ENCODE data around the gene NREP. TPM values are rescaled to one million over a fixed set of nuclear protein-coding genes. Genes with fewer than 3 reads are reported as not detected.

Gene NREP
- total and polyA plus RNA-seq, 2 donors (not counting 3 experiments of a cell fraction or from before 2014, with no cell fraction given): 96.7 to 112 TPM

- no peak overlapping the region for H3K4me2 ChIP-seq (ENCODE audit: insufficient read depth, low read length)
- BruUV-seq (replicated peaks): no TSS peak
- FAIRE-seq (no peak), DNase-seq (ENCODE audit: low read depth, low spot score) (no peak)
- ChIA-PET CTCF (interaction anchor here (1.3 to 2.4 kb wide), 6 partner anchors 11 to 212 kb away, joined by 3 to 14 read pairs (median 4); no protein-coding TSS in a partner anchor), POLR2A (no interaction called here)
- peaks cover 23% of the 10 kb centered on the region for H3K79me2 ChIP-seq (ENCODE audit: control insufficient read depth, insufficient read depth, low read length)
- no peaks in the 10 kb centered on the region for H3K27me3 ChIP-seq (ENCODE audit: control insufficient read depth in 2 of 2, insufficient read depth in 2 of 2, low read length in 2 of 2)
- H3K9me1 ChIP-seq (replicated peaks; ENCODE audit: control insufficient read depth, extremely low read depth, insufficient read depth, low read length): no peaks in the 10 kb centered on the region
- H2AFZ ChIP-seq (ENCODE audit: low read depth, low read length): no peak overlapping the region
- intact Hi-C loops (cut with micrococcal nuclease): no loop called here
- no peaks in the 10 kb centered on the region for H3K9me3 ChIP-seq (replicated peaks; ENCODE audit: control insufficient read depth, insufficient read depth, low read length)
- H3K4me1 ChIP-seq (ENCODE audit: control insufficient read depth, extremely low read depth, insufficient read depth, low read length): peaks cover 34% of the 10 kb centered on the region
- no peaks in the 10 kb centered on the region for H3K36me3 ChIP-seq (ENCODE audit: control insufficient read depth in 2 of 2, extremely low read depth in 1 of 2, insufficient read depth in 2 of 2, low read length in 2 of 2)
- TF ChIP-seq MYC (IDR thresholded peaks at IDR 0.05; ENCODE audit: low read depth, low read length) (no peak), MAX (IDR thresholded peaks at IDR 0.05; ENCODE audit: insufficient read depth, insufficient read length) (no peak), FOS (IDR thresholded peaks at IDR 0.05; ENCODE audit: borderline replicate concordance, insufficient read depth, low read length) (no peak), EZH2 (IDR thresholded peaks at IDR 0.05; ENCODE audit: borderline replicate concordance, low read depth, low read length, severe bottlenecking) (no peak), CTCF (IDR thresholded peaks at IDR 0.05; ENCODE audit: extremely low read depth in 1 of 2, insufficient read depth in 1 of 2, low read depth in 1 of 2, low read length in 2 of 2) (no peak), JUN (IDR thresholded peaks at IDR 0.05; ENCODE audit: borderline replicate concordance, insufficient read depth, insufficient read length, low read depth) (no peak), POLR2AphosphoS5 (IDR thresholded peaks at IDR 0.05; ENCODE audit: insufficient read depth, low read depth, low read length) (no peak), GATA2 (IDR thresholded peaks at IDR 0.05; ENCODE audit: insufficient read depth, insufficient read length, low read depth, low read length) (no peak), POLR2A (IDR thresholded peaks at IDR 0.05; ENCODE audit: low read depth, low read length) (no peak)
- H4K20me1 ChIP-seq (replicated peaks; ENCODE audit: control insufficient read depth, extremely low read depth, insufficient read depth, low read length): no peaks in the 10 kb centered on the region
- no peak overlapping the region for H3K4me3 ChIP-seq (replicated peaks in 1 of 3; ENCODE audit: insufficient read depth in 1 of 3, low read depth in 1 of 3, low read length in 3 of 3)
- no peak overlapping the region for H3K27ac ChIP-seq (ENCODE audit: insufficient read depth, low read depth, low read length)
- dilution Hi-C loops (cut with MboI; ENCODE audit: extremely low pct_ligation_motif_present, low sequenced_read_pairs): no loop called here
- H3K9ac ChIP-seq (replicated peaks; ENCODE audit: extremely low read depth, insufficient read depth, low read length): no peak overlapping the region
Measured at GRCh38 chr5:111743988-111744387, 13.0 kb downstream of the NREP start.

Data from endothelial cell of umbilical vein (primary cell).